MM.1S (cell line): ENCODE data around the gene CCSER1.
"Not testable (repeated sequence)": the region's sequence is repeated elsewhere in the genome, so short reads cannot be mapped to it uniquely, and the experiment has no call there.

ENCODE experiments used
- EZH2 ChIP-seq: fragments of 300-600 bp; sonication (generic); optimal IDR thresholded peaks from 2 replicates; pipeline ENCODE3; 2017; ENCODE audit warnings: low read depth, mild to moderate bottlenecking, antibody characterized with exemption, low read length, mixed read lengths
- EZH2phosphoT487 ChIP-seq: fragments of 300-600 bp; sonication (generic); IDR thresholded peaks from 2 replicates; pipeline ENCODE4 v1.6.1; 2018; ENCODE audit warnings: antibody characterized with exemption, low read length
- TF ChIP-seq, protein P1 (sequence below): fragments of 300-600 bp; sonication (generic); IDR thresholded peaks from 2 replicates; pipeline ENCODE4 v1.5.1; 2016; ENCODE audit warnings: antibody characterized with exemption, low read length, mixed read lengths

DNA sequence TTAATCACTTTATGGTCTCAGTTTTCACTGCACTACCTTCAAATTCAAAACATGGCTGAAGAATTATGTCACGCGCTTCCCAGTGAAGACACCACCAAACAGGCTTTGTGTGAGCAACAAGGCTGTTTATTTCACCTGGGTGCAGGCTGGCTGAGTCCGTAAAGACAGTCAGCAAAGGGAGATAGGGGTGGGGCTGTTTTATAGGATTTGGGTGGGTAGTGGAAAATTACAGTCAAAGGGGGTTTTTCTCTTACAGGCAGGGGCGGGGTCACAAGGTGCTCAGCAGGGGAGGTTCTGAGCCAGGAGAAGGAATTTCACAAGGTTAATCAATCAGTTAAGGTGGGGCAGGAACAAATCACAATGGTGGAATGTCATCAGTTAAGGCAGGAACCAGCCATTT lies 1141.3 kb downstream of the CCSER1 start:
- TF ChIP-seq, protein P1, sequence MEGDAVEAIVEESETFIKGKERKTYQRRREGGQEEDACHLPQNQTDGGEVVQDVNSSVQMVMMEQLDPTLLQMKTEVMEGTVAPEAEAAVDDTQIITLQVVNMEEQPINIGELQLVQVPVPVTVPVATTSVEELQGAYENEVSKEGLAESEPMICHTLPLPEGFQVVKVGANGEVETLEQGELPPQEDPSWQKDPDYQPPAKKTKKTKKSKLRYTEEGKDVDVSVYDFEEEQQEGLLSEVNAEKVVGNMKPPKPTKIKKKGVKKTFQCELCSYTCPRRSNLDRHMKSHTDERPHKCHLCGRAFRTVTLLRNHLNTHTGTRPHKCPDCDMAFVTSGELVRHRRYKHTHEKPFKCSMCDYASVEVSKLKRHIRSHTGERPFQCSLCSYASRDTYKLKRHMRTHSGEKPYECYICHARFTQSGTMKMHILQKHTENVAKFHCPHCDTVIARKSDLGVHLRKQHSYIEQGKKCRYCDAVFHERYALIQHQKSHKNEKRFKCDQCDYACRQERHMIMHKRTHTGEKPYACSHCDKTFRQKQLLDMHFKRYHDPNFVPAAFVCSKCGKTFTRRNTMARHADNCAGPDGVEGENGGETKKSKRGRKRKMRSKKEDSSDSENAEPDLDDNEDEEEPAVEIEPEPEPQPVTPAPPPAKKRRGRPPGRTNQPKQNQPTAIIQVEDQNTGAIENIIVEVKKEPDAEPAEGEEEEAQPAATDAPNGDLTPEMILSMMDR = not testable (repeated sequence)
- not testable (repeated sequence) for TF ChIP-seq EZH2, EZH2phosphoT487
